A549 (cell line): Measurements from ENCODE around the gene RAPGEF5. TPM values are rescaled to one million over a fixed set of nuclear protein-coding genes. Genes with fewer than 3 reads are reported as not detected.

Experiments
- ATAC-seq, 2 experiments: fragments of 200-7000 bp in 1 of 2; fragments of >200 bp in 1 of 2; cut with Nextera tagmentation in 1 of 2; cut with Tn5 transposase in 1 of 2; 3 replicates each; pipeline versions ENCODE4 v1.8.0 to v1.9.1; 2018 to 2020; ENCODE audit warnings: mild to moderate bottlenecking in 1 of 2, moderate library complexity in 1 of 2
- CTCF ChIA-PET: fragments of 300-600 bp; sonication (Branson Sonifier 250); formaldehyde crosslinking; extraction: SDS; loops from one replicate; lab custom pipeline; 2021; ENCODE audit warnings: antibody characterized with exemption, inconsistent platforms; lab: Yijun Ruan, JAX
- POLR2A ChIA-PET: fragments of 350-600 bp; formaldehyde crosslinking; extraction: SDS; loops from one replicate; lab custom pipeline; 2021; ENCODE audit warnings: antibody characterized with exemption, inconsistent platforms; lab: Yijun Ruan, JAX
- DNase-seq, 2 experiments: peaks; one replicate each; pipeline versions ENCODE4 v3.0.0 to v3.0.0-alpha.2; 2011 to 2016; ENCODE audit warnings: low read depth in 1 of 2, low spot score in 1 of 2
- FAIRE-seq: peaks from 2 replicates; lab custom pipeline; 2011; peaks lifted over from hg19 to GRCh38; lab: Jason Lieb, UNC
- H3K27ac ChIP-seq, 2 experiments: fragments of >200 bp; sonication (Bioruptor Twin); formaldehyde crosslinking; 3 replicates each; pipeline ENCODE4 v1.5.1; 2016 to 2017
- H3K4me1 ChIP-seq: fragments of >200 bp; sonication (Bioruptor Twin); formaldehyde crosslinking; 3 replicates; pipeline ENCODE4 v1.6.1; 2016
- H3K4me2 ChIP-seq: fragments of >200 bp; sonication (Bioruptor Twin); formaldehyde crosslinking; 3 replicates; pipeline ENCODE4 v1.6.1; 2016
- H3K4me3 ChIP-seq: fragments of >200 bp; sonication (Bioruptor Twin); formaldehyde crosslinking; 3 replicates; pipeline ENCODE4 v1.5.1; 2016
- H3K9me3 ChIP-seq: fragments of >200 bp; sonication (Bioruptor Twin); formaldehyde crosslinking; 3 replicates; pipeline ENCODE4 v1.6.1; 2016
- CBX8 ChIP-seq: fragments of 200-600 bp; sonication (generic); IDR thresholded peaks from 2 replicates; pipeline ENCODE4 v1.6.1; 2016
- CHD4 ChIP-seq: fragments of 200-600 bp; sonication (generic); IDR thresholded peaks from 2 replicates; pipeline ENCODE4 v1.6.1; 2016; ENCODE audit warnings: antibody characterized with exemption, mild to moderate bottlenecking, borderline replicate concordance
- EHF ChIP-seq: fragments of 250-450 bp; sonication (Bioruptor Pico); IDR thresholded peaks from 2 replicates; pipeline ENCODE4 v1.5.0; 2020; ENCODE audit warnings: mild to moderate bottlenecking
- EHMT2 ChIP-seq: fragments of 200-600 bp; sonication (generic); IDR thresholded peaks from 2 replicates; pipeline ENCODE4 v1.6.1; 2016; ENCODE audit warnings: antibody characterized with exemption, low read depth, mild to moderate bottlenecking, moderate library complexity
- ESRRA ChIP-seq: fragments of 150-350 bp; IDR thresholded peaks from 2 replicates; pipeline ENCODE4 v1.6.1; 2014; ENCODE audit warnings: mild to moderate bottlenecking, low read length, borderline replicate concordance
- FOXS1 ChIP-seq: fragments of 250-450 bp; sonication (Bioruptor Pico); IDR thresholded peaks from 2 replicates; pipeline ENCODE4 v1.5.0; 2020; ENCODE audit warnings: mild to moderate bottlenecking, moderate library complexity
- GATA3 ChIP-seq: IDR thresholded peaks from 2 replicates; pipeline ENCODE4 v1.6.1; 2012; ENCODE audit warnings: borderline replicate concordance
- HES2 ChIP-seq: fragments of >200 bp; sonication (Bioruptor Twin); formaldehyde crosslinking; IDR thresholded peaks from 2 replicates; pipeline ENCODE4 v1.6.1; 2016
- HOXA7 ChIP-seq: fragments of 250-450 bp; sonication (Bioruptor Pico); IDR thresholded peaks from 2 replicates; pipeline ENCODE4 v1.5.0; 2020; ENCODE audit warnings: mild to moderate bottlenecking, moderate library complexity
- HOXB13 ChIP-seq: fragments of 250-450 bp; sonication (Bioruptor Pico); IDR thresholded peaks from 2 replicates; pipeline ENCODE4 v1.5.0; 2020; ENCODE audit warnings: low read depth, mild to moderate bottlenecking, moderate library complexity
- JUN ChIP-seq, 2 experiments: fragments of >200 bp; sonication (Bioruptor Twin); formaldehyde crosslinking; IDR thresholded peaks; 2 replicates in 1 of 2; 3 replicates in 1 of 2; pipeline ENCODE4 v1.6.1; 2016 to 2017
- KDM1A ChIP-seq: fragments of 200-600 bp; sonication (generic); IDR thresholded peaks from 2 replicates; pipeline ENCODE4 v1.6.1; 2016; ENCODE audit warnings: low read depth, mild to moderate bottlenecking
- MAZ ChIP-seq: fragments of 150-350 bp; IDR thresholded peaks from 2 replicates; pipeline ENCODE4 v1.6.1; 2014; ENCODE audit warnings: antibody characterized with exemption, low read depth, low read length, borderline replicate concordance
- NFE2L2 ChIP-seq: fragments of 150-350 bp; conservative IDR thresholded peaks from 2 replicates; pipeline ENCODE4 v1.6.1; 2014; ENCODE audit warnings: low read length
- NPAS2 ChIP-seq: fragments of 250-450 bp; sonication (Bioruptor Pico); IDR thresholded peaks from 2 replicates; pipeline ENCODE4 v1.8.0; 2022; ENCODE audit warnings: mild to moderate bottlenecking, moderate library complexity, borderline replicate concordance
- PBX3 ChIP-seq: IDR thresholded peaks from 2 replicates; pipeline ENCODE4 v1.6.1; 2012
- PHF8 ChIP-seq: fragments of 200-600 bp; sonication (generic); IDR thresholded peaks from 2 replicates; pipeline ENCODE4 v1.6.1; 2016; ENCODE audit warnings: low read depth, mild to moderate bottlenecking, antibody characterized with exemption, moderate library complexity, borderline replicate concordance
- POLR2AphosphoS2 ChIP-seq: conservative IDR thresholded peaks from 2 replicates; pipeline ENCODE4 v1.6.1; 2012; ENCODE audit warnings: low read length, improper control_type of control experiment, inconsistent platforms
- RCOR1 ChIP-seq: fragments of 150-350 bp; IDR thresholded peaks from 2 replicates; pipeline ENCODE4 v1.6.1; 2014; ENCODE audit warnings: antibody characterized with exemption, low read length, low read depth
- RFX5 ChIP-seq: fragments of 450-650 bp; IDR thresholded peaks from 2 replicates; pipeline ENCODE4 v1.7.1; 2014; ENCODE audit warnings: antibody characterized with exemption, mild to moderate bottlenecking, moderate library complexity
- SMC3 ChIP-seq: fragments of >200 bp; sonication (Bioruptor Twin); formaldehyde crosslinking; IDR thresholded peaks from 3 replicates; pipeline ENCODE4 v1.6.1; 2018; ENCODE audit warnings: inconsistent platforms
- USF2 ChIP-seq: fragments of 450-650 bp; IDR thresholded peaks from 2 replicates; pipeline ENCODE4 v1.6.1; 2014; ENCODE audit warnings: antibody characterized with exemption
- ZC3H11A ChIP-seq: fragments of 450-650 bp; IDR thresholded peaks from 2 replicates; pipeline ENCODE4 v1.6.1; 2014; ENCODE audit warnings: antibody characterized with exemption, mild to moderate bottlenecking
- ZNF302 ChIP-seq: fragments of 250-450 bp; sonication (Bioruptor Pico); IDR thresholded peaks from 2 replicates; pipeline ENCODE4 v1.9.0; 2021; ENCODE audit warnings: inconsistent platforms, mild to moderate bottlenecking, moderate library complexity
- ZSCAN20 ChIP-seq: fragments of 250-450 bp; sonication (Bioruptor Pico); IDR thresholded peaks from 2 replicates; pipeline ENCODE4 v1.8.0; 2022; ENCODE audit warnings: mild to moderate bottlenecking, moderate library complexity
- WGBS: methylation state at CpG from one replicate; pipeline ENCODE4 v1.1.6; 2017; ENCODE audit errors: missing lambda C conversion rate; 5-methylcytosine and 5-hydroxymethylcytosine counted together
- polyA plus RNA-seq, 4 experiments: library from polyadenylated mRNA; depleted of rRNA in 3 of 4; stranded (reverse); fragments of >200 nt; fragmentation: RNase III in 1 of 4; extraction: RNeasy Plus Mini Kit Qiagen cat#74134 plus additional on column Dnase treatment in 1 of 4; gene quantifications; 2 replicates in 3 of 4; 3 replicates in 1 of 4; pipeline ENCODE4 v1.2.3, GENCODE V29; 2011 to 2017
- TF ChIP-seq, protein P1 (sequence below): fragments of 250-450 bp; sonication (Bioruptor Pico); IDR thresholded peaks from 2 replicates; pipeline ENCODE4 v1.5.0; 2020; ENCODE audit warnings: low read depth, mild to moderate bottlenecking, moderate library complexity
- TF ChIP-seq, protein P2 (sequence below): fragments of >200 bp; sonication (Bioruptor Twin); formaldehyde crosslinking; IDR thresholded peaks from 3 replicates; pipeline ENCODE4 v1.5.1; 2016

Gene RAPGEF5
- polyA plus RNA-seq, 2 of the 4 experiments (the other 2 are of a cell fraction), result 0.03 to 0.14 TPM

DNA sequence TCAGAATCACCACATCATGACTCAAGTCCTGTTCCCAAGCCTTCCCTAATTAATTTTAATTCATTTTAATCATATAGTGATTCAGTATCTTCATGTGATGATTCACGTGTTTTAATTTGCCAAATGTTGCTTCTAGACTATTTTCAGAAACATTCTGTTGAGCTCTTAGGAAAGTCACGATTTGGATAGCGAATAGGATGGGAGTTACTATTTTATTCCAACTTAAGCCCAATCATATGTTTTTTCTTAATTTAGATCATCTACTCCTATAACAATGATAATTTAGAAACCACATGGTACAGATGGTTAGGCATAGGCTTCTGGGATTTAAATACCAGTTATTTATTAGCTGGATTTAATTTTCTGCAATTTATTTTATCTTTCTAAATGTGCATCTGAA, 49.1 kb downstream of the RAPGEF5 start:
- ChIA-PET CTCF (interaction anchor here (1.1 kb wide), 1 partner anchor 167 kb away, joined by 3 read pairs; no protein-coding TSS in a partner anchor), POLR2A (no interaction called here)
- Histone ChIP-seq H3K9me3 (no peaks in the 10 kb centered on the region), H3K4me2 (no peak overlapping the region), H3K27ac (no peak overlapping the region), H3K4me1 (no peaks in the 10 kb centered on the region), H3K4me3 (no peak overlapping the region)
- 15% methylated on average over 3 of the region's 3 CpGs for WGBS
- no peak for TF ChIP-seq POLR2AphosphoS2
- no peak for TF ChIP-seq FOXS1 (CRISPR knock-in tag)
- no peak for TF ChIP-seq CHD4
- TF ChIP-seq HOXA7, result no peak
- no peak for TF ChIP-seq NFE2L2
- no peak for TF ChIP-seq RCOR1
- no peak for TF ChIP-seq RFX5
- TF ChIP-seq CBX8, result no peak
- TF ChIP-seq EHF (CRISPR knock-in tag), result no peak
- no peak for TF ChIP-seq SMC3
- no peak for FAIRE-seq
- ATAC-seq, result no peak
- DNase-seq, result no peak

DNA sequence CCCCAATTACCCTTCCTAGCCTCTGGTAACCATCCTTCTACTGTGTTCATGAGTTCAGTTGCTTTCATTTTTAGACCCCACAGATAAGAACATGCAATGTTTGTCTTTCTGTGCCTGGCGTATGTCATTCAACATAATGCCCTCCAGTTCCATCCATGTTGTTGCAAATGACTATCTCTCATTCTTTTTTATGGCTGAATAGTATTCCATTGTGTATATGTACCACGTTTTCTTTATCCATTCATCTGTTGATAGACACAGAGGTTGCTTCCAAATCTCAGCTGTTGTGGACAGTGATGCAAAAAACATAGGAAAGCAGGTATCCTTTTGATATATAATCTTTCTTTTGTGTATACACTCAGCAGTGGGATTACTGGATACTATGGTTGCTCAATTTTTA, 51.2 kb downstream of the RAPGEF5 start:
- ChIA-PET CTCF (no interaction called here), POLR2A (no interaction called here)
- ATAC-seq, result no peak
- no peak for DNase-seq
- Histone ChIP-seq H3K27ac (no peak overlapping the region), H3K4me2 (no peak overlapping the region), H3K4me3 (no peak overlapping the region), H3K4me1 (no peaks in the 10 kb centered on the region), H3K9me3 (no peaks in the 10 kb centered on the region)
- WGBS, result 10% methylated on average over 2 of the region's 2 CpGs
- TF ChIP-seq EHF (CRISPR knock-in tag), result no peak
- TF ChIP-seq POLR2AphosphoS2, result no peak
- no peak for TF ChIP-seq GATA3
- TF ChIP-seq, protein P1, sequence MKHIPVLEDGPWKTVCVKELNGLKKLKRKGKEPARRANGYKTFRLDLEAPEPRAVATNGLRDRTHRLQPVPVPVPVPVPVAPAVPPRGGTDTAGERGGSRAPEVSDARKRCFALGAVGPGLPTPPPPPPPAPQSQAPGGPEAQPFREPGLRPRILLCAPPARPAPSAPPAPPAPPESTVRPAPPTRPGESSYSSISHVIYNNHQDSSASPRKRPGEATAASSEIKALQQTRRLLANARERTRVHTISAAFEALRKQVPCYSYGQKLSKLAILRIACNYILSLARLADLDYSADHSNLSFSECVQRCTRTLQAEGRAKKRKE, result no peak
- no peak for TF ChIP-seq PBX3
- no peak for TF ChIP-seq NPAS2
- no peak for TF ChIP-seq CHD4
- TF ChIP-seq MAZ, result no peak
- no peak for TF ChIP-seq PHF8
- TF ChIP-seq RCOR1, result no peak
- TF ChIP-seq ZNF302 (CRISPR knock-in tag), result no peak
- TF ChIP-seq USF2, result no peak
- no peak for FAIRE-seq

DNA sequence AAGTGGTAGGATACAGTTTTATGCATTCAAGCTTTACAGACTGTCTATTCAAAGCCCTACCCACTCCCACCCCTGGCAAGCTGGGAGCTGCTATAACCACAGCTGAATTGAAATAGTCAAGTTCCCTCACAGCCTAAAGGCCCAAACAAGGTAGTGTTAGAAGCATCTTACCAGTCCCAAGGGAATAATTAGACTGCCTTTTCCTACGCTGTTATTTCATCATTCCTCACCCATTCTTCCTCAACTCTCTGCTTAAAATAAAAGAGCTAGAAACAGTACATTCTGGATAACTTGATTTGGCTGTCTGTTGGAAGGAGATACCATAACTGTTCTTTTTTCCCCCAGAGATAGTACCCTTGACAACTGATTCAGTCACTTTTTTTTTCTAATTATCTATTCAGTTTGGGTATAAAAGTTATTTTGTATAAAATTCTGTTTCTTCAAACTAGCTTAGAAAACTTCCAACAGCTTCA, 54.0 kb downstream of the RAPGEF5 start:
- Histone ChIP-seq H3K9me3 (no peaks in the 10 kb centered on the region), H3K4me3 (no peak overlapping the region), H3K27ac (no peak overlapping the region), H3K4me2 (no peak overlapping the region), H3K4me1 (no peaks in the 10 kb centered on the region)
- CTCF ChIA-PET, result no interaction called here
- FAIRE-seq, result no peak
- WGBS, result 27% methylated on average over 1 of the region's 1 CpG
- no peak for DNase-seq
- no peak for ATAC-seq
- POLR2A ChIA-PET, result no interaction called here
- no peak for TF ChIP-seq HOXB13
- no peak for TF ChIP-seq PHF8
- TF ChIP-seq JUN (IDR thresholded peaks at IDR 0.05), result no peak
- TF ChIP-seq ZC3H11A, result no peak
- no peak for TF ChIP-seq ZNF302 (CRISPR knock-in tag)
- no peak for TF ChIP-seq ESRRA
- TF ChIP-seq HOXA7, result no peak
- no peak for TF ChIP-seq PBX3
- no peak for TF ChIP-seq ZSCAN20
- TF ChIP-seq, protein P1, result no peak
- TF ChIP-seq HES2, result no peak
- no peak for TF ChIP-seq EHMT2
- no peak for TF ChIP-seq KDM1A
- no peak for TF ChIP-seq MAZ
- TF ChIP-seq, protein P2, sequence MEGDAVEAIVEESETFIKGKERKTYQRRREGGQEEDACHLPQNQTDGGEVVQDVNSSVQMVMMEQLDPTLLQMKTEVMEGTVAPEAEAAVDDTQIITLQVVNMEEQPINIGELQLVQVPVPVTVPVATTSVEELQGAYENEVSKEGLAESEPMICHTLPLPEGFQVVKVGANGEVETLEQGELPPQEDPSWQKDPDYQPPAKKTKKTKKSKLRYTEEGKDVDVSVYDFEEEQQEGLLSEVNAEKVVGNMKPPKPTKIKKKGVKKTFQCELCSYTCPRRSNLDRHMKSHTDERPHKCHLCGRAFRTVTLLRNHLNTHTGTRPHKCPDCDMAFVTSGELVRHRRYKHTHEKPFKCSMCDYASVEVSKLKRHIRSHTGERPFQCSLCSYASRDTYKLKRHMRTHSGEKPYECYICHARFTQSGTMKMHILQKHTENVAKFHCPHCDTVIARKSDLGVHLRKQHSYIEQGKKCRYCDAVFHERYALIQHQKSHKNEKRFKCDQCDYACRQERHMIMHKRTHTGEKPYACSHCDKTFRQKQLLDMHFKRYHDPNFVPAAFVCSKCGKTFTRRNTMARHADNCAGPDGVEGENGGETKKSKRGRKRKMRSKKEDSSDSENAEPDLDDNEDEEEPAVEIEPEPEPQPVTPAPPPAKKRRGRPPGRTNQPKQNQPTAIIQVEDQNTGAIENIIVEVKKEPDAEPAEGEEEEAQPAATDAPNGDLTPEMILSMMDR, result no peak
